ENCODE results near the gene TLR8.

TLR8 gene

GRCh38 chrX:12887141-12887540, 19.3 kb upstream of the TLR8 start:
- no peak for TF ChIP-seq CTCF (IDR thresholded peaks at IDR 0.05; ENCODE audit: borderline replicate concordance, insufficient read depth, low read depth, low read length)

GRCh38 chrX:12887767-12888166, 18.7 kb upstream of the TLR8 start:
- TF ChIP-seq CTCF (IDR thresholded peaks at IDR 0.05; ENCODE audit: borderline replicate concordance, insufficient read depth, low read depth, low read length) = no peak
- H3K4me3 ChIP-seq (ENCODE audit: low read depth, low read length) = no peak overlapping the region

More at GRCh38 chrX:12887141-12887540, 19.3 kb upstream of the TLR8 start:
- no peak overlapping the region for H3K4me3 ChIP-seq (ENCODE audit: low read depth, low read length)

- H3K4me3 ChIP-seq (ENCODE audit: low read depth, low read length) = no peak overlapping the region
- TF ChIP-seq CTCF (IDR thresholded peaks at IDR 0.05; ENCODE audit: borderline replicate concordance, insufficient read depth, low read depth, low read length) = no peak
These were observed 16.0 kb upstream of the TLR8 start for GRCh38 chrX:12890467-12890866.

GRCh38 chrX:12891171-12891570, 15.2 kb upstream of the TLR8 start:
- no peak overlapping the region for H3K4me3 ChIP-seq (ENCODE audit: low read depth, low read length)
- no peak for TF ChIP-seq CTCF (IDR thresholded peaks at IDR 0.05; ENCODE audit: borderline replicate concordance, insufficient read depth, low read depth, low read length)

GRCh38 chrX:12891915-12892506, 14.4 kb upstream of the TLR8 start:
- TF ChIP-seq CTCF (IDR thresholded peaks at IDR 0.05; ENCODE audit: borderline replicate concordance, insufficient read depth, low read depth, low read length) = no peak
- H3K4me3 ChIP-seq (ENCODE audit: low read depth, low read length) = no peak overlapping the region

- TF ChIP-seq CTCF (IDR thresholded peaks at IDR 0.05; ENCODE audit: borderline replicate concordance, insufficient read depth, low read depth, low read length) = no peak
These were observed 13.7 kb upstream of the TLR8 start for GRCh38 chrX:12892716-12893115.

More at GRCh38 chrX:12892716-12893115, 13.7 kb upstream of the TLR8 start:
- no peak overlapping the region for H3K4me3 ChIP-seq (ENCODE audit: low read depth, low read length)
